Smooth muscle cell (in vitro differentiated cells): ENCODE results near the gene CD164. TPM values are rescaled to one million over a fixed set of nuclear protein-coding genes. Genes with fewer than 3 reads are reported as not detected.
A peak's percentile ranks its signal among the peaks of the same experiment; 100 is the strongest.

Source experiments
- DNase-seq: peaks from one replicate; lab custom pipeline; 2025; ENCODE audit not compliant: unreplicated experiment; lab: John Stamatoyannopoulos, UW
- H2AFZ ChIP-seq: fragments of 200-600 bp; sonication (generic); 2 replicates; pipeline ENCODE4 v1.6.0; 2016; ENCODE audit warnings: antibody characterized with exemption, low read depth, mild to moderate bottlenecking
- H3F3A ChIP-seq: fragments of 200-600 bp; sonication (generic); 2 replicates; pipeline ENCODE4 v1.6.0; 2017; ENCODE audit warnings: antibody characterized with exemption, low read depth
- H3K27ac ChIP-seq: fragments of 200-600 bp; sonication (generic); 2 replicates; pipeline ENCODE4 v1.5.1; 2016; ENCODE audit warnings: low read depth, mild to moderate bottlenecking
- H3K27me3 ChIP-seq: fragments of 200-600 bp; sonication (generic); 2 replicates; pipeline ENCODE4 v1.6.1; 2016; ENCODE audit warnings: low read depth, mild to moderate bottlenecking
- H3K36me3 ChIP-seq: fragments of 200-600 bp; sonication (generic); 2 replicates; pipeline ENCODE4 v1.5.1; 2016; ENCODE audit warnings: low read depth
- H3K4me1 ChIP-seq: fragments of 200-600 bp; sonication (generic); 2 replicates; pipeline ENCODE4 v1.5.1; 2016; ENCODE audit warnings: low read depth
- H3K4me2 ChIP-seq: fragments of 200-600 bp; sonication (generic); 2 replicates; pipeline ENCODE4 v1.6.0; 2016; ENCODE audit warnings: mild to moderate bottlenecking
- H3K4me3 ChIP-seq: fragments of 200-600 bp; sonication (generic); 2 replicates; pipeline ENCODE4 v1.5.1; 2016; ENCODE audit warnings: mild to moderate bottlenecking
- H3K79me2 ChIP-seq: fragments of 200-600 bp; sonication (generic); 2 replicates; pipeline ENCODE4 v1.6.0; 2016; ENCODE audit warnings: low read depth, mild to moderate bottlenecking
- H3K9ac ChIP-seq: fragments of 200-600 bp; sonication (generic); 2 replicates; pipeline ENCODE4 v1.6.0; 2016; ENCODE audit warnings: low read depth
- H3K9me3 ChIP-seq: fragments of 200-600 bp; sonication (generic); replicated peaks from 2 replicates; pipeline ENCODE4 v1.5.1; 2016; ENCODE audit warnings: low read depth
- H4K20me1 ChIP-seq: fragments of 200-600 bp; sonication (generic); 2 replicates; pipeline ENCODE4 v1.6.0; 2016; ENCODE audit warnings: low read depth
- CTCF ChIP-seq: fragments of 200-600 bp; sonication (generic); IDR thresholded peaks from 2 replicates; pipeline ENCODE4 v1.5.1; 2017; ENCODE audit warnings: borderline replicate concordance, mild to moderate bottlenecking, antibody characterized with exemption; ENCODE audit not compliant: insufficient read depth, poor library complexity, severe bottlenecking
- WGBS: methylation state at CpG from one replicate; pipeline ENCODE4 v1.1.7; 2016; ENCODE audit warnings: low lambda C conversion rate; 5-methylcytosine and 5-hydroxymethylcytosine counted together
- polyA plus RNA-seq: library from polyadenylated mRNA; unstranded; fragments of >200 nt; fragmentation: Nextera tagmentation; extraction: Ambion mirVana; gene quantifications from 2 replicates; pipeline ENCODE4 v1.2.1, GENCODE V29; 2016
- total RNA-seq: library from RNA; depleted of rRNA; stranded (reverse); fragments of >200 nt; gene quantifications from 2 replicates; pipeline ENCODE4 v1.2.3, GENCODE V29; 2014

The CD164 gene
- total and polyA plus RNA-seq, 2 experiments from 2014 or later = 305 to 495 TPM

DNA sequence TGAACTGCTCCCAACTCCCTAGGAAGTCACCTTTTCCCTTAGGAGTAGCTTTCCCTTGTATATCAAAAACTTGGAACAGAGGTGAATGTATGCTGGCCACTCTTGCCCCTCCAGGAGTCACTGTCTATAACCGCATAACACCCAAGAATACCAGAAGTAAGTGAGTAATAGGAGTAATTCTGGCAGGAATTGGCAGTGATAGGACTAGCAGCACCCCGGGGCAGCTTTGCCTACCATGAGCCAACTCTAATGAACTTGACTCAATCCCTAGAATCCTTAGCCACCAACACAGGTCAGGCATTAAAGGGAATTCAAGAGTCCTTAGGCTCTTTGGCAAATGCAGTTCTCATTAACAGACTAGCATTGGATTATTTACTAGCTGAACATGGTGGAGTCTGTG, 28.8 kb upstream of the CD164 start:
- no peak for TF ChIP-seq CTCF
- WGBS = 93% methylated on average over 2 of the region's 2 CpGs
- no peaks in the 10 kb centered on the region for H3F3A ChIP-seq
- H3K79me2 ChIP-seq = no peaks in the 10 kb centered on the region
- H2AFZ ChIP-seq = no peak overlapping the region
- H4K20me1 ChIP-seq = no peaks in the 10 kb centered on the region
- no peak overlapping the region for H3K27ac ChIP-seq
- no peaks in the 10 kb centered on the region for H3K27me3 ChIP-seq
- H3K9me3 ChIP-seq = no peaks in the 10 kb centered on the region
- H3K4me2 ChIP-seq = no peak overlapping the region
- H3K4me3 ChIP-seq = no peak overlapping the region
- no peak for DNase-seq
- no peak overlapping the region for H3K9ac ChIP-seq
- no peaks in the 10 kb centered on the region for H3K36me3 ChIP-seq
- no peaks in the 10 kb centered on the region for H3K4me1 ChIP-seq

- no peak for DNase-seq
- H4K20me1 ChIP-seq = no peaks in the 10 kb centered on the region
- no peak overlapping the region for H3K4me2 ChIP-seq
- H3K4me3 ChIP-seq = no peak overlapping the region
- no peak overlapping the region for H2AFZ ChIP-seq
- H3K36me3 ChIP-seq = no peaks in the 10 kb centered on the region
- TF ChIP-seq CTCF = no peak
- no peaks in the 10 kb centered on the region for H3K27me3 ChIP-seq
- no peaks in the 10 kb centered on the region for H3K9me3 ChIP-seq
- no peaks in the 10 kb centered on the region for H3F3A ChIP-seq
- WGBS = 56% methylated on average over 4 of the region's 4 CpGs
- H3K9ac ChIP-seq = no peak overlapping the region
- H3K27ac ChIP-seq = no peak overlapping the region
- no peaks in the 10 kb centered on the region for H3K79me2 ChIP-seq
- H3K4me1 ChIP-seq = peaks cover 9% of the 10 kb centered on the region
Observed at GRCh38 chr6:109406196-109406595, 23.9 kb upstream of the CD164 start.

GRCh38 chr6:109397020-109397419, 14.8 kb upstream of the CD164 start:
- Histone ChIP-seq H3K36me3 (no peaks in the 10 kb centered on the region), H3K9ac (no peak overlapping the region), H3K9me3 (no peaks in the 10 kb centered on the region), H3K79me2 (no peaks in the 10 kb centered on the region), H4K20me1 (no peaks in the 10 kb centered on the region), H3K27me3 (no peaks in the 10 kb centered on the region), H3K4me1 (no peaks in the 10 kb centered on the region), H2AFZ (no peak overlapping the region), H3K27ac (no peak overlapping the region), H3K4me3 (no peak overlapping the region), H3F3A (no peaks in the 10 kb centered on the region), H3K4me2 (no peak overlapping the region)
- TF ChIP-seq CTCF = peak; percentile 18
- DNase-seq = no peak
- 86% methylated on average over 4 of the region's 4 CpGs for WGBS

- Histone ChIP-seq H3F3A (no peaks in the 10 kb centered on the region), H3K79me2 (no peaks in the 10 kb centered on the region), H3K4me2 (no peak overlapping the region), H3K4me1 (no peaks in the 10 kb centered on the region), H3K9ac (no peak overlapping the region), H3K27ac (no peak overlapping the region), H3K27me3 (no peaks in the 10 kb centered on the region), H2AFZ (no peak overlapping the region), H4K20me1 (no peaks in the 10 kb centered on the region), H3K36me3 (no peaks in the 10 kb centered on the region), H3K4me3 (no peak overlapping the region), H3K9me3 (no peaks in the 10 kb centered on the region)
- WGBS = 89% methylated on average over 12 of the region's 12 CpGs
- no peak for DNase-seq
- no peak for TF ChIP-seq CTCF
Observed at GRCh38 chr6:109396046-109396718, 13.9 kb upstream of the CD164 start.
